ENCODE measurements around the gene CTXND1.

The CTXND1 gene

DNA sequence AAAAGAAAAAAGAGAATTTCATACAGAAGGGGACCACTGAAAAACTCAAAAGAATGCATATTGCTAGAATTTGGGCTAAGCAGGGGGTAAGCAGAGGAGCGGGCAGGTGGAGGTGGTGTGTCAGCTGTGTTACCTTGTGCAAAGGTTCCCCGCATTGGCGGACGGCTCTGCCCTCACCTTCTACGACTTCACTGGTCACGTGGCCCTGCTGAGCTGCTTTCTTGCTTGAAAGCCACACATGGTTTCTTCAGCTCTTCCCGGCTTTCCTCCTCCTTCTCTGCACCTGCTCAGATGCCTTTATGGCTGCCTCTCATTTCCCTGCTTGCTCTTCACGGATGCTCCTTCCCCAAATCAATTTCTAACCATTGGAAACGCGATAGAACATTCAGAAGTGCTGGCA lies 68.7 kb downstream of the CTXND1 start:
- no peak for DNase-seq

DNA sequence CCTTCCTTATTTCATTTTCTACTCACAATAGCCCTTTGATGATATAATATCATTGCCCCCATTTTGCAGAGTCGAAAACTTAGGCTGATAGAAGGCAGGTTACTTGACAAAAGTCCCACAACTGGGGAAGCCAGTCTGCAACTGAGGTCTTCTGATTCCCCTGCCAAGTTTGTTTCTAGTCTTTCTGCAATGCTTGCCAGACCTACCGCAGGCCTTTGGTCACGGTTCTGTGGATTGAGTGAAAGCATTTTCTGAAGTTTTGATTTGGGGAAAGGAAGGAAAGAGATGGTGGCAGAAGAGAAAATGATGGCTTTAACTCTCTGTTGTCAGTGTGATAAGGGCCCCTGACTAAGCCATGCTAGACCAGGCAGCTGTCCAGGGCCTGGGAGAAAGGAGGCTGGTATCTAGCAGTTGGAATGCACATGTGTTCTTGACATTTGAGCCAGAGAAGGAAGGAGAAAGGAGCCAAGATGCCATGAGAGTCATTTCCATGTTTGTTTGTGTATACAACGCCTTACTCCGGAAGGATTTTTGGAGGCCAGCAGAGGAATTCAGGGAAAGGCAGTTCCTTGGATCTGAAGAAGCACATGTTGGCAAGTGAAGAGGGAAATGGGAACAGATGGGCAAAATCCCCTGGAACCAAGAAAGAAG lies 69.3 kb downstream of the CTXND1 start:
- DNase-seq = no peak

DNA sequence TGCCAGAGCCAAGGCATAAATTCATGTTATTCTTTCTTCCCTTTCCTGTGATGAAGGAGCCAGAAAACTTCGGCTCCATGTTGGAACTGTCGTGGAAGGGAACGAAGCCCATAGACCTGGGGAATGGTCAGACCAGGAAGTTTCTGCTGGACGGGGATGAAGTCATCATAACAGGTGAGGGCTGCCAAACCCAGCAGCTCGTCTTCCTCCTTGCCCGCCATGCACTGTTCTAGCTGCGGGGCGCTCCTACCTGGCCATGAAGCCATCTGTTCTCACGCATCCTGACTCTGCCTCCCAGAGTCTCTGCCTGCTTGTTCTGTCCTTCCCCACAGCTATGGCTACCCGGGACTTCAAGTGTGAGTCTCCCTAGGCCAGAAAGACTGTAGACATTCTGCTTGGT lies 71.0 kb downstream of the CTXND1 start:
- no peak for DNase-seq

DNA sequence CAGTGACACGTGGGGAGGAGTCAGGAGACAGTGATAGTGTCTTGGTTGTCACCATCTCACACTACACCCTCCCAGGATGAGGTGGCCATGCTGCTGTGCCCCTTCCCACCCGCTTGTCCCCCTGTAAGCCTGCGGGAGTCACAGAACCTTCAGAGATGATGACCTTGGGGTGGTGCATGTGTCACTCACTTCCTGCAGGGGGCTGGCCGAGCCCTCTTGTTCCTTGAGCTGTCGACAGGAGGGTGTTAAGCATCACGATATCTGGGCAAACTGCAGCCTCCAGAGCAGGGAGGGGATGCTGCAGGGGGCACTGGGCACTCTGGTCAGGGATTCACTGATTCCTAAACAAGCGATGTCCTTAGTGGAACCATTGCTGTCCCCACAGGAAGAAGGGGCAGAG lies 71.5 kb downstream of the CTXND1 start:
- DNase-seq = no peak

GRCh38 chr15:80179935-80180334 lies 72.1 kb downstream of the CTXND1 start:
- no peak for DNase-seq

- DNase-seq = no peak
Observed at GRCh38 chr15:80179025-80179759, 72.8 kb downstream of the CTXND1 start.

GRCh38 chr15:80177156-80177555 lies 74.9 kb downstream of the CTXND1 start:
- DNase-seq = no peak

- no peak for DNase-seq
Observed at GRCh38 chr15:80176443-80176842, 75.6 kb downstream of the CTXND1 start.

DNA sequence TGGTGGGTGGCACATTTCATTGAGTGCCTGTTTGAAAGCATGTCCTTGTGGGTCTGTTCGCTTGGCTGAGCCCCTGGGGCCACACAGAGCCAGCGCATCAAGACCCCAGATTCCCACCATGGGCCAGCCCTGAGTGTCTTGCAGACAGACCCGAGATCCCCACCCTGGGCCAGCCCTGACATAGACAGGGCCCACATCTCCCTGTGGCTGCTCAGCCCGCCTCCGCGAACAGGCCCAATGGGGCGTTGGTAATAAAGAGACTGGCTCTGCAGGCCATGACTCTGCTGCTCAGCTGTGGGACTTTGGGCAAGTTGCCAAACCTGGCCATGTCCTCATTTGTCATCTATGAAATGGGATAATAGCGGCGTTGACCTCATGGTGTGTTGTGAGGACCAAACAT lies 76.6 kb downstream of the CTXND1 start:
- DNase-seq = no peak

- no peak for DNase-seq
Observed at GRCh38 chr15:80174017-80174746, 77.8 kb downstream of the CTXND1 start.

DNA sequence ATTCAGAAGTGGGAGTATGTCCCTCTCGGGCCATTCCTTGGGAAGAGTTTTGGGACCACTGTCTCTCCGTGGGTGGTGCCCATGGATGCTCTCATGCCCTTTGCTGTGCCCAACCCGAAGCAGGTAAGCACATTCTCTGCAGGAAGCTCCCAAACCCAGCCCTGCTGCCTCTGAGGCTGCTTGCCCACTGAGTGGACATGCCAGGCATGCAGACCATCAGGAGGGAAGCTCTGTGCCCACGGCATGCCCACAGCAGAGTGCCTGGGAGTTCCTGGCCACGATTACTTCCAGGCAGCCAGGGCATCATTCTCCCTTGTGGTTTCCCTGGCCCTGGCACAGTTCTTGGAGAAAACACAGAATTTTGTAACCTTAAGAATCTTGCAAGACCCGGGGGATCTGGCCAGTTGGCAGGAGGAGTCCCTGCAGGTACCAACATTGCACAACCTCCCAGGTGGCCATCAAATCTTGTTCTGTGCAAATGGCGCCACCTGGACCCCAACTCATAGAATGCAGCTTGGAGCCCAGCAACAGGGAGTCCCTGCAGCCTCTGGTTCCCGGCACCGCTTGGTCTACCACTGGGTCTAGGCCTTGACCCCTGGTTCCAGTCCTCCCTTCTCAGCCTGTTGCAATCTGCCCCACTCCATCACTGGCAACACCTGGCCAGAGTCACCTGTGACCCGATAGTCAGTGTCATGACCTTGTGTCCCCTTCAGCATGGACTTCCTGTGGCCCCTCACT lies 78.8 kb downstream of the CTXND1 start:
- DNase-seq = peak in 29 of 56 donors; percentile 3 to 72 (median 25)

GRCh38 chr15:80172401-80172800 lies 79.6 kb downstream of the CTXND1 start:
- no peak for DNase-seq

DNA sequence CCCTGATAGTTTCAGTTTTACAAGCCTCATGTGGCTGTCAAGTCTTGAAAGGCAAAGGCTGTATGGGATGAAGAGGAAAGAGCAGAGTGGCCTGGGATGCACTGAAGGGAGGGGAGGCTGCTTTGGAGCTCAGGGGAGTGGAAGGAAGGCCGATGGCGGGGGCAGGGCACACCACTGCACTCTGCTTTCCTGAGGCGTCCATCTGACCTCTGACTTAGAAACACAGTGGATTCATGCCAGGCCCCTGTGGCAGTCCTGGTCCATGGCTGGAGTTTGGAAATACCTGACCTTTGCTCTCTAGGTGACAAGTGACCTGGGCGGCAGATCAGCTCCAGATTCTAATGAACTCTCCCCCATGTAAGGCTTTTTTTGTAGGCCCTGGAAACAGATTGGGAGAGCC lies 80.2 kb downstream of the CTXND1 start:
- DNase-seq = no peak

- no peak for DNase-seq
Observed at GRCh38 chr15:80170596-80170995, 81.4 kb downstream of the CTXND1 start.

DNA sequence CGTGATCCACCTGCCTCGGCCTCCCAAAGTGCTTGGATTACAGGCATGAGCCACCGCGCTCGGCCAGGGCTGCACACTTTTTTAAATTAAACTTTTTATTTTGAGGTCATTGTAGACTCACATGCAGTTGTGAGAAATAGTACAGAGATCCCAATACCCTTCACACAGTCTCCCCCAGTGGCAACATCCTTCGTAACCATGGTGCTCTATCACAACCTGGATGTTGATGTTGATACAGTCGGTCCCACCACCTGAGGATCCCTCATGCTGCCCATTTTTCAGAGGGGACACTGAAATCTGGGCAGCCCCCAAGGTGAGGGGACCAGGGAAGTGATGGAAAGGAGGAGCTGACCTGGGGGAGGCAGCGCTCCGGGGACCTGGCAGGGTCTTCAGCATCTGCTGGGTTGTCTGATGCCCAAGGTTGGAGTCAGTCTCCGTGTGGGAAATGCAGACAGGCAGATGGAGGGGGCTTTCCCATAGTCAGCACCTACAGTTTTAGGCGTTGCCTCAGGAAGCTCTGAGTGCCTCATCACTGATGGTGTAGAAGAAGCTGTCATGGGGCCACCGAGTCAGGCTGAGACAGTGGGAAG lies 82.2 kb downstream of the CTXND1 start:
- DNase-seq = no peak

DNA sequence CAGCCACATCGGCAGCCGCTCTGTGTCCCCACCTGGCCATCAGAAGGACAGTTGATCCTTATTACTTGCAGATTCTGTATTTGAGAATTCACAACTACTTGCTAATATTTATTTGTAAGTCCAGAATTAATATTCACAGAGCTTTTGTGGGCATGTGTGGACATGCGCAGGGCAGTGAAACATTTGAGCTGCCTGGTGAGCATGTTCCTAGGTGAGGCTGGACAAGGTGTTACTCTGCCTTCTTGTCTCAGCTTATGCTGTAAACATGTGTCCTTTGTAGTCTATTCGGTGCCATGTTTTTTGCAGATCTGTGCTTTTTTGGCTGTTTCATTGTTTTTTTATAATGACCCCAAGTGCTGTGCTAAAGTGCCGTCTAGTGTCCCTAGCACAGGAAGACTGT lies 83.6 kb downstream of the CTXND1 start:
- no peak for DNase-seq

- DNase-seq = no peak
Observed at GRCh38 chr15:80167936-80168335, 84.1 kb downstream of the CTXND1 start.

GRCh38 chr15:80163897-80164296 lies 88.1 kb downstream of the CTXND1 start:
- no peak for DNase-seq

GRCh38 chr15:80163217-80163616 lies 88.8 kb downstream of the CTXND1 start:
- no peak for DNase-seq

DNA sequence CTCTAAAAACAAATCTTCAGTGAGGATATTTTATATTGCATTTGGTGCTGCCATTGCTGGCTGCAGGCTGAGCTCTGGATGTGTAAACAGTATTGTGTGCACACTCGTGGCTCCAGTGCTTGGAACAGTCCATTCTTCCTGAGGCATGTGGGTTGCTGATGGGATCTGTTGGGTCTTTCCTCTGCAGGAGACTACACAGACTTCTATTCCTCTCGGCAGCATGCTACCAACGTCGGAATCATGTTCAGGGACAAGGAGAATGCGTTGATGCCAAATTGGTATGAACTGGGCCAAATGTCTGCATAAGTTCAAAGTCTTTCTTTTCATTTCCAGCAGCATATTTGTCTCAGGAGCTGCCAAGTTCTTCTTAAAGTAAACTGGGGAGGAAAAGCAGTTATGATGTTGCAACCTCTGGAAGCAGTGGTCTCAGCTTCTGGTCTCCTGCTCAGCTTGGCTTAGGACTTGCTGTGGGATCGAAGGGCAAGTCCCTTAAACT lies 89.9 kb downstream of the CTXND1 start:
- DNase-seq = no peak

DNA sequence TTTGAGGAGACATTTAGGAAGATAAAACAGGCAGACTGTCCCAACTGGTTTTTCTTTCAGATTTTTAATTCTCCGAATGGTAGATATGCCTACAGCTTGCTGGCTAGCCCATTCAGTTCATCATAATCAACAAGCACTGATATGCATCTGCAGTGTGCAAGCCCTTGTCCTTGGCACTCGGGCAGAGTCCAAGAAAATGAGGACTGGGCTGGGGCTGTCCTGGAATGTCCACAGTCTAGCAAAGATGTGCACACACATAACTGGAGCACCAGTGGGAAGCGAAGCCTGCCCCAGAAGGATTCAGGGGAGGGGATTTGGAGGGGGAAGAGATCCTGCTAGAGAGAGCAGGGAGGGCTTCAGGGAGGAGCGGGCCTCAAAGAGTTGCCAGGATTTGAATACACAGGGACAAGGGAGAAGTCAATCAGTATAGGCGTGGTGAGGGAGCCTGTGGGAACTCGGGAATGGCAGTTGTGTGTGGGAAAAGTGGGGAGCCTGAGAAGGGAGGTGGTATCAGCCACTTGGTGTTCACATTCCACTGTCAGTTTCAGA lies 90.5 kb downstream of the CTXND1 start:
- DNase-seq = no peak
